BLaER1 treated with 17β-estradiol and CSF1 and Interleukin-3, amounts not matched to agents 10 nM and 100 nM (cell line): ENCODE data around the gene DMD.

Source experiments
- H3K27ac ChIP-seq, 11 experiments: shearing (Covaris generic); formaldehyde crosslinking; 2 replicates each; pipeline ENCODE4 v1.8.1; 2022
- H3K27me3 ChIP-seq, 11 experiments: shearing (Covaris generic); formaldehyde crosslinking; 2 replicates each; pipeline ENCODE4 v1.8.1; 2022
- H3K36me3 ChIP-seq, 11 experiments: shearing (Covaris generic); formaldehyde crosslinking; 2 replicates each; pipeline ENCODE4 v1.8.1; 2022
- H3K4me1 ChIP-seq, 10 experiments: shearing (Covaris generic); formaldehyde crosslinking; 2 replicates each; pipeline ENCODE4 v1.8.1; 2022
- H3K4me2 ChIP-seq, 11 experiments: shearing (Covaris generic); formaldehyde crosslinking; 2 replicates each; pipeline ENCODE4 v1.8.1; 2022
- H3K4me3 ChIP-seq, 10 experiments: shearing (Covaris generic); formaldehyde crosslinking; 2 replicates each; pipeline ENCODE4 v1.8.1; 2022
- H3K9ac ChIP-seq, 11 experiments: shearing (Covaris generic); formaldehyde crosslinking; 2 replicates each; pipeline ENCODE4 v1.8.1; 2022
- H3K9me3 ChIP-seq, 11 experiments: shearing (Covaris generic); formaldehyde crosslinking; replicated peaks in 1 of 11; 2 replicates each; pipeline ENCODE4 v1.8.1; 2022
- H4K20me1 ChIP-seq, 11 experiments: shearing (Covaris generic); formaldehyde crosslinking; 2 replicates each; pipeline ENCODE4 v1.8.1; 2022
- Cebpa-rat ChIP-seq, 11 experiments: shearing (Covaris generic); IDR thresholded peaks; 2 replicates each; pipeline ENCODE4 v1.8.1; 2022

DMD gene

GRCh38 chrX:32153585-32153984 lies 1057.8 kb downstream of the DMD start:
- no peak overlapping the region for H3K27ac ChIP-seq

DNA sequence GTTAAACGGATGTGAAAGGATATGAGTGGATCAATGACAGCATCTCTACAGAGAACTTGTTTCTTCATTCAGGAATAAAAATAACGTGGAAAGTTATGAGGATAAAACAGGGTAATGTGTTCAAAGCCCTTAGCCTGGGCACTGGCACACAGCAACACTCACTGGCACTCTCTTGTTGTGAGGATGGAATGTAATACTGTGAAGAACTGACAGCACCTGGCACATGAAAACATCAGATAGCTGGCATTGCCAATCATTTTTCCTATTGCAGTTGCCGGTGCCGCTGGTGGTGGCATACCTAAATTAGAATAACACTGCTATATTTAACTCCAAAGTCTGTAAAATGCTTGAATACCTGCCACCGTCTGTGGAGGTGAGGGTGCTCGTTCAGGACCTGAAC lies 1061.2 kb downstream of the DMD start:
- Histone ChIP-seq H3K9me3 (no peaks in the 10 kb centered on the region), H3K4me1 (no peaks in the 10 kb centered on the region), H3K9ac (no peak overlapping the region), H3K27ac (no peak overlapping the region), H4K20me1 (no peaks in the 10 kb centered on the region; a peak in 1 of 22 replicates), H3K36me3 (no peaks in the 10 kb centered on the region), H3K4me3 (no peak overlapping the region), H3K4me2 (no peak overlapping the region), H3K27me3 (peaks cover 44 to 91% (median 70%) of the 10 kb centered on the region in 11 experiments)
- TF ChIP-seq Cebpa-rat (IDR thresholded peaks at IDR 0.05): no peak

More at GRCh38 chrX:32153585-32153984, 1057.8 kb downstream of the DMD start:
- Histone ChIP-seq H3K36me3 (no peaks in the 10 kb centered on the region), H4K20me1 (no peaks in the 10 kb centered on the region; a peak in 2 of 22 replicates), H3K4me1 (no peaks in the 10 kb centered on the region), H3K9ac (no peak overlapping the region), H3K4me2 (no peak overlapping the region), H3K9me3 (no peaks in the 10 kb centered on the region), H3K4me3 (no peak overlapping the region), H3K27me3 (peaks cover 48 to 100% (median 91%) of the 10 kb centered on the region in 11 experiments)
- TF ChIP-seq Cebpa-rat (IDR thresholded peaks at IDR 0.05): no peak

GRCh38 chrX:32141841-32142240 lies 1069.5 kb downstream of the DMD start:
- H3K36me3 ChIP-seq: no peaks in the 10 kb centered on the region
- H4K20me1 ChIP-seq: no peaks in the 10 kb centered on the region
- H3K4me1 ChIP-seq: no peaks in the 10 kb centered on the region
- H3K27ac ChIP-seq: no peak overlapping the region
- H3K4me2 ChIP-seq: no peak overlapping the region
- no peak overlapping the region for H3K9ac ChIP-seq
- H3K27me3 ChIP-seq: peaks cover 4 to 43% (median 21%) of the 10 kb centered on the region in 11 experiments; a peak in 19 of 22 replicates
- no peaks in the 10 kb centered on the region for H3K9me3 ChIP-seq
- H3K4me3 ChIP-seq: no peak overlapping the region
- TF ChIP-seq Cebpa-rat (IDR thresholded peaks at IDR 0.05): no peak

DNA sequence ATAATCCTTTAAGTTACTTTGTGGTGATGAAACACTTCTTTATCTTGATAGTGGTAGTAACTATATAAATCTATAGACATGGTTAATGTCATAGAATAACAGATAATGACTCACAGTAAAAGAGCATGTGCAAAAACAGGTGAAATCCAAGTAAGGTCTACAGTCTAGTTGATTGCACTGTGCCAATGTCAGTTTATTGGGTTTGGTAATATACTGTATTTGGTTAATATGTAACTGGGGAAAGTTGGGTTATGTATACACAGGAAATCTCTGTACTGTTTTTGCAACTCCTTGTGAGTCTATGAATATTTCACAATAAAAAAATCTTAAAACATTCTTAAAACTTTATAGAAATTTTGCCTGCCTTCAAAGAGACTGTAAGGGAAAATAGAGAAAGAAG lies 1071.9 kb downstream of the DMD start:
- Histone ChIP-seq H3K4me3 (no peak overlapping the region), H3K27me3 (peaks cover 0 to 26% (median 6%) of the 10 kb centered on the region in 11 experiments; a peak in 12 of 22 replicates), H3K4me2 (no peak overlapping the region), H3K9ac (no peak overlapping the region), H3K4me1 (no peaks in the 10 kb centered on the region), H3K36me3 (no peaks in the 10 kb centered on the region), H3K9me3 (no peaks in the 10 kb centered on the region), H4K20me1 (no peaks in the 10 kb centered on the region), H3K27ac (no peak overlapping the region)
- no peak for TF ChIP-seq Cebpa-rat (IDR thresholded peaks at IDR 0.05)

DNA sequence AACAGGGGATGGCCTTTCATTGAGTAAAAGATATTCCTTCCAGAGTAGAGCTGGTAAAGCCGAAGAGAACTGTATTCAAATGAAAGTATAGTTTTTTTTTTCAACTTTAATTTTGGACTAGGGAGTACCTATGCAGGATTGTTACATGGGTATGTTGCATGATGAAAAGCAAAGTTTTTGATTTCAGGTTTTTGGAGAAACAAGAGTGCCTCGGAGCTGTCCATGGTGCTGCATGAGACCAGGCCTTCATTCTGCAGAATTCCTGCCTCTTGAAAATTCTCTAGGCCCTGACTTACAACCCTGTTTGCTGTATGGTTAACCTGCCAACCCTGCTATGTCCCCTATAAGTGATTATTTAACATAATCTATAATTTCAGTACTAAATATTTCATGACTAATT lies 1073.8 kb downstream of the DMD start:
- Histone ChIP-seq H3K27me3 (peaks cover 4 to 36% (median 17%) of the 10 kb centered on the region in 11 experiments; a peak in 14 of 22 replicates), H3K36me3 (no peaks in the 10 kb centered on the region), H3K27ac (no peak overlapping the region), H3K9ac (no peak overlapping the region), H3K4me1 (no peaks in the 10 kb centered on the region), H3K9me3 (no peaks in the 10 kb centered on the region), H4K20me1 (no peaks in the 10 kb centered on the region), H3K4me3 (no peak overlapping the region), H3K4me2 (no peak overlapping the region)
- no peak for TF ChIP-seq Cebpa-rat (IDR thresholded peaks at IDR 0.05)

DNA sequence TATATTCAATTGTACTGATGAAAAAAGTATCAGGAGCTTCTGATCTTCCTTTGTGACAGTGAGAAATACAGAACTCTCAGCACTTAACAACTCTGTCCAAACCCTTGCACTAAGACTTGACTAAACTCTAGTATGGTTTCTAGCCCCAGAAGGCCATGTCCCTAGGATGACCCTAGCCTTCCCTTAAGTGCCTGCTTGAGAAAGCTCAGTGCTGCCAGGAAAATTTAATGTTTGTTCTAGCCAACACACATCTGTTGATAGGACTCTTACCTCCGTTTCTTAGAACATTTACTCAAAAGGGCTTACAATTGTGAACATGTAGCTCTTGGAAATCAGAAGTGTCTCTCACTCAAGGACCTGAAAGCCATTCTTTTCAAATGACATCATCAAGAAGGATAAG lies 1084.4 kb downstream of the DMD start:
- Histone ChIP-seq H3K36me3 (no peaks in the 10 kb centered on the region), H3K4me2 (no peak overlapping the region), H3K4me1 (no peaks in the 10 kb centered on the region), H3K9ac (no peak overlapping the region), H4K20me1 (no peaks in the 10 kb centered on the region), H3K9me3 (no peaks in the 10 kb centered on the region), H3K27ac (no peak overlapping the region), H3K4me3 (no peak overlapping the region), H3K27me3 (peaks cover 7 to 38% (median 22%) of the 10 kb centered on the region in 11 experiments; a peak in 19 of 22 replicates)
- no peak for TF ChIP-seq Cebpa-rat (IDR thresholded peaks at IDR 0.05)

GRCh38 chrX:32118832-32119231 lies 1092.5 kb downstream of the DMD start:
- Histone ChIP-seq H3K9me3 (peaks cover 0 to 7% (median 0%) of the 10 kb centered on the region in 11 experiments; a peak in 1 of 22 replicates), H4K20me1 (no peaks in the 10 kb centered on the region), H3K4me3 (no peak overlapping the region), H3K27me3 (peaks cover 0 to 18% (median 4%) of the 10 kb centered on the region in 11 experiments; a peak in 7 of 22 replicates), H3K9ac (no peak overlapping the region), H3K4me1 (peaks cover 0 to 13% (median 1%) of the 10 kb centered on the region in 10 experiments; a peak in 7 of 20 replicates), H3K27ac (no peak overlapping the region), H3K4me2 (no peak overlapping the region), H3K36me3 (no peaks in the 10 kb centered on the region)
- TF ChIP-seq Cebpa-rat (IDR thresholded peaks at IDR 0.05): no peak

- Histone ChIP-seq H4K20me1 (no peaks in the 10 kb centered on the region), H3K4me1 (peaks cover 0 to 10% (median 0%) of the 10 kb centered on the region in 10 experiments; a peak in 7 of 20 replicates), H3K27me3 (peaks cover 0 to 23% (median 6%) of the 10 kb centered on the region in 11 experiments; a peak in 11 of 22 replicates), H3K36me3 (no peaks in the 10 kb centered on the region), H3K9ac (no peak overlapping the region), H3K4me3 (no peak overlapping the region), H3K9me3 (peaks cover 0 to 7% (median 0%) of the 10 kb centered on the region in 11 experiments; a peak in 1 of 22 replicates), H3K4me2 (no peak overlapping the region), H3K27ac (no peak overlapping the region)
- TF ChIP-seq Cebpa-rat (IDR thresholded peaks at IDR 0.05): no peak
These were observed 1095.3 kb downstream of the DMD start for GRCh38 chrX:32116047-32116446.

GRCh38 chrX:32087663-32088062 lies 1123.7 kb downstream of the DMD start:
- Histone ChIP-seq H3K9me3 (no peaks in the 10 kb centered on the region), H3K27me3 (peaks cover 0 to 3% (median 0%) of the 10 kb centered on the region in 11 experiments; a peak in 2 of 22 replicates), H3K4me2 (no peak overlapping the region), H3K4me3 (no peak overlapping the region), H3K27ac (no peak overlapping the region), H3K36me3 (no peaks in the 10 kb centered on the region), H4K20me1 (no peaks in the 10 kb centered on the region), H3K4me1 (no peaks in the 10 kb centered on the region), H3K9ac (no peak overlapping the region)
- no peak for TF ChIP-seq Cebpa-rat (IDR thresholded peaks at IDR 0.05)

DNA sequence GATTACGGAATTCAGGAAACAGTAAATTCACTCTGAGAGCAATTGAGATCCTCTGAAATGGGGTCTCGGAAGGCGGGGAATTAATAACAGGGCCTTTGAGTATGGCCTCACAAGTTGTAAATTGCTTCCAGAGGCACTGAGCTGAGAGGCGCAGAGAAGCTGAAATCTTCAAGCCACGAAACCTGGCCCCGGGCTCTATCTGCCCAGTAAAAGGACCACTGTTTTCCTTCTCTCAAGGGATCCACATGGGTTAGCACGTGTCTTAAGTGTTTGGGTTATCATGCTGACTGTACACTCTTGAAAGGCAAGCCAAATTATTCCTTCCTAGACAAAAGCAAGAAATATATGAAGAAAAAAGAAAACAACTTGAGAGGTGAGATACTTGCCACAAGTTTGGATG lies 1126.6 kb downstream of the DMD start:
- no peak overlapping the region for H3K9ac ChIP-seq
- TF ChIP-seq Cebpa-rat (IDR thresholded peaks at IDR 0.05): no peak
- no peaks in the 10 kb centered on the region for H4K20me1 ChIP-seq
- H3K4me3 ChIP-seq: no peak overlapping the region
- H3K36me3 ChIP-seq: no peaks in the 10 kb centered on the region
- no peaks in the 10 kb centered on the region for H3K27me3 ChIP-seq
- H3K4me1 ChIP-seq: no peaks in the 10 kb centered on the region
- H3K9me3 ChIP-seq: no peaks in the 10 kb centered on the region
- no peak overlapping the region for H3K4me2 ChIP-seq
- H3K27ac ChIP-seq: no peak overlapping the region
